Keratinocyte (primary cell): Measurements from ENCODE around the gene HUS1. TPM values are rescaled to one million over a fixed set of nuclear protein-coding genes. Genes with fewer than 3 reads are reported as not detected.

Source experiments
- DNase-seq: peaks from one replicate; pipeline ENCODE4 v3.0.0-alpha.2; 2011; ENCODE audit warnings: low read depth, missing footprints, low spot score
- FAIRE-seq: peaks from 2 replicates; lab custom pipeline; 2011; peaks lifted over from hg19 to GRCh38; lab: Jason Lieb, UNC
- H2AFZ ChIP-seq: 2 replicates; pipeline ENCODE4 v1.6.0; 2012; ENCODE audit warnings: low read length, control low read depth, inconsistent platforms; ENCODE audit not compliant: control insufficient read depth
- H3K27ac ChIP-seq: 2 replicates; pipeline ENCODE4 v1.5.1; 2011; ENCODE audit warnings: low read length; ENCODE audit not compliant: control insufficient read depth, insufficient read depth
- H3K27me3 ChIP-seq: 3 replicates; pipeline ENCODE4 v1.6.0; 2011; ENCODE audit warnings: low read length; ENCODE audit not compliant: control insufficient read depth, insufficient read depth; ENCODE audit errors: extremely low read depth
- H3K36me3 ChIP-seq, 2 experiments: 2 replicates in 1 of 2; 3 replicates in 1 of 2; pipeline ENCODE4 v1.5.1; 2011; ENCODE audit warnings: low read length in 2 of 2, mild to moderate bottlenecking in 1 of 2; ENCODE audit not compliant: control insufficient read depth in 2 of 2, insufficient read depth in 2 of 2; ENCODE audit errors: extremely low read depth in 1 of 2
- H3K4me1 ChIP-seq: 3 replicates; pipeline ENCODE4 v1.5.1; 2011; ENCODE audit warnings: low read length; ENCODE audit not compliant: control insufficient read depth, insufficient read depth; ENCODE audit errors: extremely low read depth
- H3K4me2 ChIP-seq: 3 replicates; pipeline ENCODE4 v1.6.0; 2011; ENCODE audit warnings: low read depth, low read length; ENCODE audit not compliant: control insufficient read depth, insufficient read depth; ENCODE audit errors: extremely low read depth
- H3K4me3 ChIP-seq, 3 experiments: fragments of 200-600 bp in 1 of 3; sonication (generic) in 1 of 3; 2 replicates in 2 of 3; 3 replicates in 1 of 3; pipeline ENCODE4 v1.5.1; 2011 to 2016; ENCODE audit warnings: low read length in 3 of 3, mild to moderate bottlenecking in 3 of 3, control low read depth in 2 of 3, inconsistent platforms in 1 of 3, low read depth in 1 of 3, mixed read lengths in 1 of 3, mixed run types in 1 of 3, moderate library complexity in 1 of 3; ENCODE audit not compliant: control insufficient read depth in 2 of 3, insufficient read depth in 2 of 3; ENCODE audit errors: extremely low read depth in 1 of 3
- H3K79me2 ChIP-seq: 2 replicates; pipeline ENCODE4 v1.6.0; 2012; ENCODE audit warnings: low read length; ENCODE audit not compliant: control insufficient read depth, insufficient read depth
- H3K9ac ChIP-seq: 3 replicates; pipeline ENCODE4 v1.6.0; 2011; ENCODE audit warnings: low read length; ENCODE audit not compliant: control insufficient read depth, insufficient read depth; ENCODE audit errors: extremely low read depth
- H3K9me1 ChIP-seq: 3 replicates; pipeline ENCODE4 v1.6.0; 2011; ENCODE audit warnings: low read length; ENCODE audit not compliant: control insufficient read depth, insufficient read depth; ENCODE audit errors: extremely low read depth
- H3K9me3 ChIP-seq: 2 replicates; pipeline ENCODE4 v1.5.1; 2012; ENCODE audit warnings: low read depth, low read length; ENCODE audit not compliant: control insufficient read depth
- H4K20me1 ChIP-seq: 3 replicates; pipeline ENCODE4 v1.6.0; 2011; ENCODE audit warnings: low read length; ENCODE audit not compliant: control insufficient read depth, insufficient read depth; ENCODE audit errors: extremely low read depth
- EZH2 ChIP-seq: IDR thresholded peaks from one replicate; pipeline ENCODE4 v1.6.1; 2012; ENCODE audit warnings: inconsistent platforms, mild to moderate bottlenecking, low read length, moderate library complexity
- dilution Hi-C: fragments of 300-500 bp; cut with MboI; formaldehyde crosslinking; loops from one replicate; pipeline ENCODE4 v1.7.0; 2020; ENCODE audit warnings: low sequenced_read_pairs; ENCODE audit not compliant: extremely low pct_ligation_motif_present
- polyA plus RNA-seq, 5 experiments: library from polyadenylated mRNA; depleted of rRNA in 3 of 5; stranded (reverse) in 3 of 5; stranded (forward) in 1 of 5; unstranded in 1 of 5; fragments of >200 nt; gene quantifications; 1 replicate in 1 of 5; 2 replicates in 3 of 5; 3 replicates in 1 of 5; pipeline versions ENCODE4 v1.2.1 to v1.2.3, GENCODE V29; 2011 to 2012; ENCODE audit warnings: missing spikeins in 2 of 5, low read depth in 1 of 5, low replicate concordance in 1 of 5
- TF ChIP-seq, protein P1 (sequence below), 3 experiments: IDR thresholded peaks in 1 of 3; conservative IDR thresholded peaks in 1 of 3; optimal IDR thresholded peaks in 1 of 3; 2 replicates in 2 of 3; 3 replicates in 1 of 3; pipeline versions ENCODE3 to v1.5.1; 2011; ENCODE audit warnings: low read length in 3 of 3, mild to moderate bottlenecking in 3 of 3, moderate library complexity in 2 of 3, control low read depth in 1 of 3, inconsistent platforms in 1 of 3; ENCODE audit not compliant: insufficient read depth in 2 of 3; ENCODE audit errors: extremely low read depth in 1 of 3

HUS1 gene
- polyA plus RNA-seq, 1 donor (not counting 4 experiments of a cell fraction or from before 2014, with no cell fraction given): 36.3 TPM

- no peaks in the 10 kb centered on the region for H3K79me2 ChIP-seq
- FAIRE-seq (peak; percentile 20), DNase-seq (no peak)
- H3K9me3 ChIP-seq: no peaks in the 10 kb centered on the region
- dilution Hi-C loops: loop anchor here (5.0 kb wide), 1 partner anchor 35 kb away; the partner anchor contains the start of gene SUN3
- no peaks in the 10 kb centered on the region for H3K36me3 ChIP-seq
- H3K27ac ChIP-seq: peak overlapping the region; percentile 33
- no peaks in the 10 kb centered on the region for H3K27me3 ChIP-seq
- H3K4me3 ChIP-seq: peak overlapping the region; percentile 28 to 74 (median 70)
- peak overlapping the region; percentile 83 for H3K4me2 ChIP-seq
- H3K9me1 ChIP-seq: no peaks in the 10 kb centered on the region
- peaks cover 10% of the 10 kb centered on the region for H3K4me1 ChIP-seq
- H4K20me1 ChIP-seq: no peaks in the 10 kb centered on the region
- no peak for TF ChIP-seq EZH2
- TF ChIP-seq, protein P1, sequence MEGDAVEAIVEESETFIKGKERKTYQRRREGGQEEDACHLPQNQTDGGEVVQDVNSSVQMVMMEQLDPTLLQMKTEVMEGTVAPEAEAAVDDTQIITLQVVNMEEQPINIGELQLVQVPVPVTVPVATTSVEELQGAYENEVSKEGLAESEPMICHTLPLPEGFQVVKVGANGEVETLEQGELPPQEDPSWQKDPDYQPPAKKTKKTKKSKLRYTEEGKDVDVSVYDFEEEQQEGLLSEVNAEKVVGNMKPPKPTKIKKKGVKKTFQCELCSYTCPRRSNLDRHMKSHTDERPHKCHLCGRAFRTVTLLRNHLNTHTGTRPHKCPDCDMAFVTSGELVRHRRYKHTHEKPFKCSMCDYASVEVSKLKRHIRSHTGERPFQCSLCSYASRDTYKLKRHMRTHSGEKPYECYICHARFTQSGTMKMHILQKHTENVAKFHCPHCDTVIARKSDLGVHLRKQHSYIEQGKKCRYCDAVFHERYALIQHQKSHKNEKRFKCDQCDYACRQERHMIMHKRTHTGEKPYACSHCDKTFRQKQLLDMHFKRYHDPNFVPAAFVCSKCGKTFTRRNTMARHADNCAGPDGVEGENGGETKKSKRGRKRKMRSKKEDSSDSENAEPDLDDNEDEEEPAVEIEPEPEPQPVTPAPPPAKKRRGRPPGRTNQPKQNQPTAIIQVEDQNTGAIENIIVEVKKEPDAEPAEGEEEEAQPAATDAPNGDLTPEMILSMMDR (optimal IDR thresholded peaks at IDR 0.05 in 1 of 3, IDR thresholded peaks at IDR 0.05 in 1 of 3, conservative IDR thresholded peaks at IDR 0.05 in 1 of 3; ENCODE audit: extremely low read depth in 1 of 3, insufficient read depth in 2 of 3, low read length in 3 of 3): peak; percentile 58 to 87 (median 83)
- H3K9ac ChIP-seq: peak overlapping the region; percentile 60
- peak overlapping the region; percentile 96 for H2AFZ ChIP-seq
Observed at GRCh38 chr7:47991741-47992311, 12.4 kb upstream of the HUS1 start.

GRCh38 chr7:47991270-47991669, 11.9 kb upstream of the HUS1 start:
- Histone ChIP-seq H3K27ac (no peak overlapping the region), H3K27me3 (no peaks in the 10 kb centered on the region), H3K4me2 (peak overlapping the region; percentile 83), H2AFZ (peak overlapping the region; percentile 96), H3K9me1 (no peaks in the 10 kb centered on the region), H3K4me3 (peak overlapping the region in 1 of 3 experiments; percentile 70), H3K9me3 (no peaks in the 10 kb centered on the region), H4K20me1 (no peaks in the 10 kb centered on the region), H3K79me2 (no peaks in the 10 kb centered on the region), H3K4me1 (peaks cover 10% of the 10 kb centered on the region), H3K9ac (peak overlapping the region; percentile 60), H3K36me3 (no peaks in the 10 kb centered on the region)
- FAIRE-seq (no peak), DNase-seq (no peak)
- dilution Hi-C loops: loop anchor here (5.0 kb wide), 1 partner anchor 36 kb away; the partner anchor contains the start of gene SUN3
- no peak for TF ChIP-seq EZH2
- TF ChIP-seq, protein P1 (optimal IDR thresholded peaks at IDR 0.05 in 1 of 3, IDR thresholded peaks at IDR 0.05 in 1 of 3, conservative IDR thresholded peaks at IDR 0.05 in 1 of 3; ENCODE audit: extremely low read depth in 1 of 3, insufficient read depth in 2 of 3, low read length in 3 of 3): no peak
